IPS-11a (cell line): ENCODE results near the gene GNB3.

ENCODE experiments used
- H3K4me3 ChIP-seq: one replicate; pipeline ENCODE4 v1.5.1; 2013; ENCODE audit warnings: low read depth, low read length, control low read depth

Gene GNB3

GRCh38 chr12:6836851-6837250, 3.9 kb upstream of the GNB3 start:
- no peak overlapping the region for H3K4me3 ChIP-seq

DNA sequence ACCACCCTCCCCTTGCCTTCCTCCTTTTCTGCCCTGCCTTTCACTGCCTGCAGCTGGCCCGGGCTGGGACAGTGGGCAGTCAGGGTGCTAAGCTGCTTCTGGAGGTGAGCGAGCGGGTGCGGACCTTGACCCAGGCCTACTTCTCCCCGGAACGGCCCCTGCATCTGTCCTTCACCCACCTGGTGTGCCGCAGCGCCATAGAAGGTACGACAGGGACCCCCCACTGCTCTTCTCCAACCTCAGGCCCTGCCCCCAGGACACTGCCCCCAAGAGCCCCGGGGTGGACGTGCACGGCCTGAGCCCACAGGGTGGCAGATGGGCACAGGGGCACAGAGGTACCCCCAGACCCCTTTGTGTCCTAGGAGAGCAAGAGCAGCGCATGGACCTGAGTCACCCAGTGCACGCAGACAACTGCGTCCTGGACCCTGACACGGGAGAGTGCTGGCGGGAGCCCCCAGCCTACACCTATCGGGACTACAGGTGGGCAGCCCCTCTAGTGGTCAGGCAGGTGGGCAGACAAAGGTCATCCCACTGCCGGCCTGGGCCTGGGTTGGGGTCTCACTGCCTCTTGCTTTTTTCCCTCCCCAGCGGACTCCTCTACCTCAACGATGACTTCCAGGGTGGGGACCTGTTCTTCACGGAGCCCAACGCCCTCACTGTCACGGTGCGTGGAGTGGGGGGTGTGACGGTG, 3.2 kb upstream of the GNB3 start:
- H3K4me3 ChIP-seq = no peak overlapping the region

DNA sequence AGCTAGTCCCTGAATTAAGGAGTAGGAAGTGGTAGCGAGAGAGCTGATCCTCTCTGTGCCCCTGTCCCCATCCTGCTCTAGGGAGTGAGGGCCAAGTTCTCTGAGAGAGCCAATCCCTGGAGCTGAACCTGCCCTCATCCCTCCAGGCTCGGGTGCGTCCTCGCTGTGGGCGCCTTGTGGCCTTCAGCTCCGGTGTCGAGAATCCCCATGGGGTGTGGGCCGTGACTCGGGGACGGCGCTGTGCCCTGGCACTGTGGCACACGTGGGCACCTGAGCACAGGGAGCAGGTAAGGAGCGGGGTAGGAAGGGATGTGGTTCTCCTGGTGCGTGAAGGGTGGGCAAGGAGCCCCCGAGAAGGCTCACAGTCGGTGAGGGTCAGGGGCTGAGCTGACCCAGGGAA, 1.9 kb upstream of the GNB3 start:
- no peak overlapping the region for H3K4me3 ChIP-seq

GRCh38 chr12:6839482-6840201, 1.1 kb upstream of the GNB3 start:
- no peak overlapping the region for H3K4me3 ChIP-seq

DNA sequence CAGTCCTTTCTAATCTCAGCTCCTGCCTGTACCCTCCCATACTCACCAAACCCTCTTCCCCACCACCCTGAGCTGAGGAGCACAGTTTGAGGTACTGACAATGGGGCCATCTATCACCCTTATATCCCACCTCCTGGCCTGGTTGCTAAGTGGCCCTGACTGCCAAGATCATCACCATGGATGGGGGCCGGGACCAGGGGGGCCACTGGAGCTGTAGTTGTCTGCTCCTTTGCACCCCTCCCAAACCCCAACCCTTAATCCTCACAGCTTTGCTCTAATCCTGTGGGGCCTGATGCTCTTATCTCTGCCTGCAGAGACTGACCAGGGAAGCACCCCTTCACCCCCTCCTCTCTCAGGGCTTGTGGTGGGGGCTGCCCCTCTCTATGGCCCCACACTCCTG, 395 bp upstream of the GNB3 start:
- H3K4me3 ChIP-seq = no peak overlapping the region

- H3K4me3 ChIP-seq = no peak overlapping the region
These were observed 1.4 kb downstream of the GNB3 start for GRCh38 chr12:6842075-6842474.

DNA sequence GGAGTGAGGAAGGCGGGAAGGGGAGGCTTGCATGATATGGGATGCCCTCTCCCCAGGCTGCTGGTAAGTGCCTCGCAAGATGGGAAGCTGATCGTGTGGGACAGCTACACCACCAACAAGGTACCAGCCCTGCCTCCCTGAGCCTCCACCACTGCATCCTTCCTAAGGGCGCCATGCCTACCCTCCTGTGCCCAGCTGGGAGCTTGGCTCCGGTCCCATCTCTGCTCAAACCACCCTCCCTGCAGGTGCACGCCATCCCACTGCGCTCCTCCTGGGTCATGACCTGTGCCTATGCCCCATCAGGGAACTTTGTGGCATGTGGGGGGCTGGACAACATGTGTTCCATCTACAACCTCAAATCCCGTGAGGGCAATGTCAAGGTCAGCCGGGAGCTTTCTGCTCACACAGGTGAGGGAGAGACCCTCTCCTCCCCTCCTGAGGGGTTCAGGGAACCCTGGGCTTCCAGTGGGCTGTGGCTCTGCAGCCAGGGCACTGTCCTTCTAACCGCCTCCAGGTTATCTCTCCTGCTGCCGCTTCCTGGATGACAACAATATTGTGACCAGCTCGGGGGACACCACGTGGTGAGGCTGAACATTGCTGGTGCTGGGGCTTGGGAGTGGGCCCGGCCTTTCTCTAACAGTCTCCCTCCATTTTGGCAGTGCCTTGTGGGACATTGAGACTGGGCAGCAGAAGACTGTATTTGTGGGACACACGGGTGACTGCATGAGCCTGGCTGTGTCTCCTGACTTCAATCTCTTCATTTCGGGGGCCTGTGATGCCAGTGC, 2.6 kb downstream of the GNB3 start:
- H3K4me3 ChIP-seq = no peak overlapping the region

DNA sequence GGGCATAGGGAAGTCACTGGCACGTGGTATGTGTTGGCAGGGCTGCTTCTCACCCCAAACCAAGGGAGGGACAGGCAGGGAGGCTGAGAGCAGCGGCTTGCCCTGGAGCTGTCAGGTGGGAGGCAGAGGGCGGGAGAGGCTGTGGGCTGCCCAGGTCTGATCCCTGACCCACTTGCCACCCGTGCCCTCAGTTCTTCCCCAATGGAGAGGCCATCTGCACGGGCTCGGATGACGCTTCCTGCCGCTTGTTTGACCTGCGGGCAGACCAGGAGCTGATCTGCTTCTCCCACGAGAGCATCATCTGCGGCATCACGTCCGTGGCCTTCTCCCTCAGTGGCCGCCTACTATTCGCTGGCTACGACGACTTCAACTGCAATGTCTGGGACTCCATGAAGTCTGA, 4.7 kb downstream of the GNB3 start:
- H3K4me3 ChIP-seq = no peak overlapping the region

GRCh38 chr12:6846316-6846869, 5.7 kb downstream of the GNB3 start:
- no peak overlapping the region for H3K4me3 ChIP-seq

DNA sequence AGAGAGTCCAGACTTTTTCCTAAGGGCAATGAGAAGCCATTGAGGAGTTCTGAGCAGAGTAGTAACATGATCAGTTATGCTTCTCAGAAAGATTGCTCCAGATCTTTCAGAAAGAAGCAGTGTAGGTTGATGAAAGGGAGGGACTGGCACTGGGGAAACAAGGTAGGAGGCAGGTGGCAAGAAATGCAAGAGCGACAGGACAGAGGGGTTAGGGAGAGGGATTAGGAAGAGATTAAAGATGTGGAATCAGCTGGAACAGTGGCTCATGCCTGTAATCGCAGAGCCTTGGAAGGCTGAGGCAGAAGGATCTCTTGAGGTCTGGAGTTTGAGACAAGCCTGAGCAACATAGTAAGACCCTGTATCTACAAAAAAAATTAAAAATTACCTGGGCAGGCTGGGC, 7.0 kb downstream of the GNB3 start:
- H3K4me3 ChIP-seq = no peak overlapping the region

DNA sequence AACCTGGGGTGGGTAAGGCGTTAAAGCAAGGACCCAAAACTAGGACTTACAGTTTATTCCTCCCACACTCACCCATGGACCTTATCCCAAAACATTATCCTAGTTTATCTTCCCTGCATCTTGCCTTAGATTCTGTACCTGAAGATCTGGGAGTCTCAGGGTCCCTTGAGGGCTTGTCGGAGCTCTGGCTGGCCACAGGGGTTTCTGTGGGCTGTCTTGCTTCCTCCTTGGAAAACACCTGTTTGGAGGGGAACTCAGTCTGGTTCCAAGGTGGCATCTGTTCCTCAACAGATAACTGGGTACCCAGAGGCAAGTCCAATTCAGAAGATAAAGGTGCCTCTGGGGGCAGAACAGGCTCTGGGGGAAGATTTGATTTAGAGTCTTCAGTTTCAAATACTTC, 8.7 kb downstream of the GNB3 start:
- H3K4me3 ChIP-seq = no peak overlapping the region

DNA sequence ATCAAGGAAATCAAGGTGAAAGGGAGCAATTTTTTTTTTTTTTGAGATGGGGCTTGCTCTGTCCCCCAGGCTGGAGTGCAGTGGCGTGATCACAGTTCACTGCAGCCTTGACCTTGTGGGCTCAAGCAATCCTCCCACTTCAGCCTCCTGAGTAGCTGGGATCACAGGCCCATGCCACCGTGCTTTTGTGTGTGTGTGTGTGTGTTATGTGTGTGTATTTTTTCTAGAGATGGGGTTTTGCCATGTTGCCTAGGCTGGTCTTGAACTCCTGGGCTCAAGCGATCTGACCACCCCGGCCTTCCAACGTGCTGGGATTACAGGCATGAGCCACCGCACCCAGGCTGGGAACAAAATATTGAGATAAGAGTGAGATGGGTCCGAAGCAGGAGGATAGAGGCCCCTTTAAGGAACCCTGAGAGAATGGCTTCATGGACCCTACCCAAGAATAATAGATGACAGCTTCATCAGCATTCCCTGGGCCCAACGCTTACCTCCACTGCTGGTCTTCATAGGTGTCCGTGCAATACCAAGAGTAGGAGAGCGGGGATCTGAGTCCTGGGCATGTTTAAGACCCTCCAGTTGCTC, 9.3 kb downstream of the GNB3 start:
- peak overlapping the region; percentile 99 for H3K4me3 ChIP-seq

- H3K4me3 ChIP-seq = peak overlapping the region; percentile 99
These were observed 10.0 kb downstream of the GNB3 start for GRCh38 chr12:6850796-6851152.

DNA sequence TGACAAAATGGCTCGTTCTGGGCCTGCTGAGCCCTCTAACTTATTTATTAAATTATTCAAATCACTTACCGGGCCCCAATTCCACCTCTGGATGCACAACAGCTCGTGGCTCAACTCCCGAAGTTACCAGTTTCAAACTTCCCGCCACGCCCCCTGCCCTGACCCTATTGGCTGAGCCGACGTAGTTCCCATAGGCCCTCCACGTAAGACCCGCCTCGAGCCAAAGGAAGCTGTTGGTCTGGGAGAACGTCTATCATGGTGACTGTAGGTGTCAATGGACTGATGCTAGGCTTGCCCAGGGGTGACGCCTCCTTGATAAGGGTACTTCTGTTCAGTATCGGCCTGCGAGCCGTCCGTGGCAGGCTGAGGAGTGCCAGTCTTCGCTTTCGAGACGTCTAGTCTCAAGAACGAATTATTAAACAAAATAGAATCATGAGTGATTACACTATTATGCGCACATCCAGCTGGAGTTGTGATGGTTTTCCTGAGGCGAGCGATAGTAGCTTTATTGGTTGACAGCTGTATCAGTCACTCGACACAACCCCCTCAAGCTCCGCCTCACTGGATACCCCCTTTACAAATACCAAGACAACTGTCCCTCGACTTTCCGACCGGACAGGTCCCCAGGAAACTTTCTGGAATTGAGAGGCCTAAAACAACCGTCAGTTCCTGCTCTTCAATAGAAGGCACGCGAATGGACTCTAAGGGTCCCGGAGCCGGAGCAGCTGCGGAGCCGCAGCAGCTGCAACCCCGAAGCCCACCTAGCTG, 10.6 kb downstream of the GNB3 start, which contains the start of gene CDCA3:
Gene CDCA3, minus strand, starts transcription at position 134 of the 768 bp plus-strand sequence. CDS start 334 bp downstream, outside the sequence.
- peak within 1 kb of the TSS; percentile 99 for H3K4me3 ChIP-seq

- peak within 1 kb of the TSS; percentile 99 for H3K4me3 ChIP-seq
These were observed 11.4 kb downstream of the GNB3 start, which contains the start of gene USP5 for GRCh38 chr12:6851921-6852650. USP5 (plus strand) TSS chr12:6852150; CDS start chr12:6852180, 30 bp downstream.

- peak overlapping the region; percentile 99 for H3K4me3 ChIP-seq
These were observed 12.1 kb downstream of the GNB3 start for GRCh38 chr12:6852651-6853354.

DNA sequence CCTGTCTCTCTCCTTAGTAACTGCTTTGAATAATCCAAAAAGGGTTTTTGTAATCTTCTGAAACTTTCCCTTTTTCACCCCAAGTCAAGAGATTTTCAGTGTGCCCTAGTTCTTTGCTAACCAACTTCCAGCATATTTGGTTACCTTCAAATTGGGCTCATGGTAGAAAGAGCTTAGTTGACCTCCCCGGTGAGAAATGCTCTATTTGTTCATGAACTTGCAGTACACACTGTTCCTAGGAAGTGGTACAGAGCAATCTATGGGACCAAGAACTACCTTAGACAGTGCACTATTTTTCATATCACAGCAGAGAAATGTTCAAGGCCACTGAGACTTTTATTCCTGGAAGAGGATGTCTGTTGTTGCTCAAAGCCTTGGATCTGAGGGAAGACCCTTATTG, 12.9 kb downstream of the GNB3 start:
- no peak overlapping the region for H3K4me3 ChIP-seq

- H3K4me3 ChIP-seq = no peak overlapping the region
These were observed 13.3 kb downstream of the GNB3 start for GRCh38 chr12:6854036-6854435.

GRCh38 chr12:6855322-6855721, 14.6 kb downstream of the GNB3 start:
- H3K4me3 ChIP-seq = no peak overlapping the region
